Measurements from ENCODE around the gene GRIN2A. TPM values are rescaled to one million over a fixed set of nuclear protein-coding genes. Genes with fewer than 3 reads are reported as not detected.

Gene GRIN2A
- total and polyA plus RNA-seq, 2 of the 8 experiments (the other 6 are each of a cell fraction or from before 2014, with no cell fraction given), result 0.18 to 1.8 TPM

GRCh38 chr16:9713907-9714306, 468.3 kb downstream of the GRIN2A start:
- Histone ChIP-seq H3K9me3 (ENCODE audit: insufficient read depth in 2 of 2, low read depth in 1 of 2, low read length in 1 of 2) (no peaks in the 10 kb centered on the region), H2BK15ac (ENCODE audit: low read length) (no peak overlapping the region), H3K4me1 (replicated peaks in 1 of 4; ENCODE audit: control insufficient read depth in 3 of 4, insufficient read depth in 4 of 4, low read length in 3 of 4) (peaks cover 0 to 4% (median 0%) of the 10 kb centered on the region in 4 experiments; a peak in 3 of 7 replicates), H2BK120ac (replicated peaks; ENCODE audit: low read depth, low read length) (no peak overlapping the region), H2BK20ac (ENCODE audit: low read length) (no peak overlapping the region), H2AFZ (ENCODE audit: low read length) (no peak overlapping the region), H3K4me2 (ENCODE audit: insufficient read depth in 1 of 2, low read depth in 2 of 2, low read length in 2 of 2) (no peak overlapping the region), H3K56ac (replicated peaks; ENCODE audit: insufficient read length, low read depth, low read length) (no peak overlapping the region), H3K18ac (ENCODE audit: extremely low read depth, low read length) (no peak overlapping the region), H3K14ac (ENCODE audit: insufficient read length) (no peak overlapping the region), H3K79me1 (ENCODE audit: low read depth, low read length) (peaks cover 2% of the 10 kb centered on the region; the same call in 1 of the 2 replicates), H2BK5ac (ENCODE audit: low read depth, low read length) (no peak overlapping the region), H4K8ac (ENCODE audit: extremely low read depth, insufficient read depth, low read length) (no peak overlapping the region), H3K27ac (ENCODE audit: low read depth, low read length) (no peak overlapping the region), H3K79me2 (ENCODE audit: control insufficient read depth in 1 of 2, insufficient read depth in 2 of 2, low read length in 2 of 2) (no peaks in the 10 kb centered on the region), H2AK5ac (ENCODE audit: low read depth, low read length) (no peak overlapping the region), H3K4me3 (ENCODE audit: extremely low read depth in 1 of 4, insufficient read depth in 2 of 4, low read depth in 3 of 4, low read length in 4 of 4) (no peak overlapping the region), H3K36me3 (ENCODE audit: control insufficient read depth in 2 of 4, insufficient read depth in 4 of 4, low read length in 3 of 4) (peaks cover 0 to 26% (median 6%) of the 10 kb centered on the region in 4 experiments; a peak in 4 of 8 replicates), H3K4ac (replicated peaks; ENCODE audit: insufficient read length, low read depth, low read length) (no peak overlapping the region), H3K9ac (replicated peaks in 1 of 4; ENCODE audit: extremely low read depth in 1 of 4, low read depth in 3 of 4, low read length in 3 of 4) (no peak overlapping the region), H4K91ac (replicated peaks; ENCODE audit: insufficient read length, low read length) (no peak overlapping the region), H3K23ac (ENCODE audit: insufficient read length) (no peak overlapping the region), H2BK12ac (ENCODE audit: low read depth, low read length) (no peak overlapping the region), H4K5ac (ENCODE audit: insufficient read length, low read depth, low read length) (no peak overlapping the region), H3K23me2 (ENCODE audit: low read depth, low read length) (no peaks in the 10 kb centered on the region), H3K27me3 (replicated peaks in 1 of 4; ENCODE audit: control insufficient read depth in 3 of 4, extremely low read depth in 1 of 4, insufficient read depth in 3 of 4, low read length in 3 of 4) (no peaks in the 10 kb centered on the region), H4K20me1 (replicated peaks in 1 of 2; ENCODE audit: control insufficient read depth in 1 of 2, insufficient read depth in 2 of 2, low read length in 2 of 2) (no peaks in the 10 kb centered on the region)
- DNase-seq (ENCODE audit: low read depth in 1 of 2, low spot score in 2 of 2) (no peak), FAIRE-seq (no peak)
- POLR2A ChIA-PET (ENCODE audit: partially characterized antibody), result no interaction called here
- CTCF ChIA-PET (ENCODE audit: partially characterized antibody), result interaction anchor here (1.0 to 1.7 kb wide), 3 partner anchors 19 to 416 kb away, joined by 3 to 4 read pairs (median 3); no protein-coding TSS in a partner anchor
- WGBS, 2 experiments (ENCODE audit: extremely low coverage in 1 of 2, insufficient coverage in 1 of 2, insufficient read length in 1 of 2, insufficient replicate concordance in 2 of 2, low coverage in 1 of 2, low lambda C conversion rate in 2 of 2, missing lambda C conversion rate in 1 of 2), result 86% methylated on average over 6 of the region's 6 CpGs; no CpG with 5 or more reads in 1 of the 2 experiments
- TF ChIP-seq JUN (IDR thresholded peaks at IDR 0.05; ENCODE audit: low read depth, low read length), result no peak
- TF ChIP-seq CHD2 (IDR thresholded peaks at IDR 0.05; ENCODE audit: low read length), result no peak
- TF ChIP-seq EP300 (IDR thresholded peaks at IDR 0.05; ENCODE audit: borderline replicate concordance in 1 of 2, low read depth in 2 of 2, low read length in 2 of 2), result no peak
- TF ChIP-seq CTBP2 (IDR thresholded peaks at IDR 0.05; ENCODE audit: borderline replicate concordance, insufficient read depth, insufficient read length, low read length), result no peak
- TF ChIP-seq GTF2F1 (IDR thresholded peaks at IDR 0.05; ENCODE audit: borderline replicate concordance, low read depth, low read length), result no peak
- no peak for TF ChIP-seq E2F6 (IDR thresholded peaks at IDR 0.05)
- no peak for TF ChIP-seq CTCF (IDR thresholded peaks at IDR 0.05; ENCODE audit: control extremely low read depth in 1 of 3, insufficient read depth in 1 of 3, low read depth in 1 of 3, low read length in 3 of 3)
- TF ChIP-seq SUZ12 (IDR thresholded peaks at IDR 0.05; ENCODE audit: low read length), result no peak
